Kidney (tissue), 14 donors: Measurements from ENCODE around the gene TBC1D10A. TPM values are rescaled to one million over a fixed set of nuclear protein-coding genes. Genes with fewer than 3 reads are reported as not detected.
A peak's percentile ranks its signal among the peaks of the same experiment; 100 is the strongest.

ENCODE experiments used
- DNase-seq, 5 donors: peaks; one replicate each; pipeline ENCODE4 v3.0.0-alpha.2; 2013 to 2020
- FAIRE-seq: peaks from 2 replicates; lab custom pipeline; 2012; peaks lifted over from hg19 to GRCh38; lab: Jason Lieb, UNC
- H3K27ac ChIP-seq, 2 donors: one replicate each; pipeline ENCODE4 v1.7.0; 2013; ENCODE audit warnings: low read depth in 2 of 2, low read length in 2 of 2, inconsistent platforms in 1 of 2
- H3K27me3 ChIP-seq: one replicate; pipeline ENCODE4 v1.7.1; 2013; ENCODE audit warnings: low read length, inconsistent platforms; ENCODE audit not compliant: control insufficient read depth, insufficient read depth
- H3K36me3 ChIP-seq, 3 donors: one replicate each; pipeline versions ENCODE4 v1.7.0 to v1.7.1; 2013; ENCODE audit warnings: low read length in 3 of 3, control low read depth in 1 of 3, inconsistent platforms in 1 of 3; ENCODE audit not compliant: insufficient read depth in 3 of 3, control insufficient read depth in 2 of 3
- H3K4me1 ChIP-seq, 3 donors: one replicate each; pipeline versions ENCODE4 v1.7.0 to v1.7.1; 2013; ENCODE audit warnings: low read length in 3 of 3, inconsistent platforms in 1 of 3, low read depth in 1 of 3; ENCODE audit not compliant: control insufficient read depth in 2 of 3, insufficient read depth in 2 of 3
- H3K4me3 ChIP-seq, 3 donors: one replicate each; pipeline versions ENCODE4 v1.7.0 to v1.8.1; 2013; ENCODE audit warnings: low read length in 3 of 3, control low read depth in 1 of 3, inconsistent platforms in 1 of 3
- H3K9ac ChIP-seq, 3 donors: one replicate each; pipeline versions ENCODE4 v1.7.0 to v1.7.1; 2013; ENCODE audit warnings: low read length in 3 of 3, control low read depth in 1 of 3, inconsistent platforms in 1 of 3
- H3K9me3 ChIP-seq, 3 donors: one replicate each; pipeline versions ENCODE4 v1.7.0 to v1.7.1; 2013; ENCODE audit warnings: low read length in 3 of 3, control low read depth in 1 of 3, inconsistent platforms in 1 of 3; ENCODE audit not compliant: control insufficient read depth in 2 of 3, insufficient read depth in 1 of 3
- intact Hi-C: fragments of 100-400 bp; cut with DNase I; formaldehyde crosslinking; loops from one replicate; pipeline ENCODE4 v1.11.1; 2022
- polyA plus RNA-seq: library from polyadenylated mRNA; stranded (reverse); fragments of 350-450 nt; fragmentation: Illumina TruSeq; extraction: RNeasy Lipid Tissue Mini Kit (QIAGEN cat#74804); gene quantifications from one replicate; pipeline ENCODE4 v1.2.3, GENCODE V29; 2014; ENCODE audit warnings: low read depth, low replicate concordance; ENCODE audit not compliant: insufficient read depth
- total RNA-seq: library from RNA; stranded (reverse); fragmentation: NEBNext Ultra II Directional; extraction: Animal tissue kit (Norgen Biotek cat#: 25700); gene quantifications from one replicate; pipeline ENCODE4 v1.2.1, GENCODE V29; 2021
- TF ChIP-seq, protein P1 (sequence below): IDR thresholded peaks from 3 replicates; pipeline ENCODE4 v1.5.1; 2012; ENCODE audit warnings: mild to moderate bottlenecking, moderate library complexity, borderline replicate concordance; ENCODE audit not compliant: insufficient read depth; ENCODE audit errors: extremely low read depth
- donor health status: control.
- donor health status: control.
- donor health status: control.
- donor health status: control.
- donor health status: control.
- donor health status: DM: yes; HTN: yes; CAD: no.
- donor health status: Normal renal cell carcinoma (clear cell type).

TBC1D10A gene
- total and polyA plus RNA-seq, 2 donors from 2014 or later: 31.0 to 34.5 TPM

DNA sequence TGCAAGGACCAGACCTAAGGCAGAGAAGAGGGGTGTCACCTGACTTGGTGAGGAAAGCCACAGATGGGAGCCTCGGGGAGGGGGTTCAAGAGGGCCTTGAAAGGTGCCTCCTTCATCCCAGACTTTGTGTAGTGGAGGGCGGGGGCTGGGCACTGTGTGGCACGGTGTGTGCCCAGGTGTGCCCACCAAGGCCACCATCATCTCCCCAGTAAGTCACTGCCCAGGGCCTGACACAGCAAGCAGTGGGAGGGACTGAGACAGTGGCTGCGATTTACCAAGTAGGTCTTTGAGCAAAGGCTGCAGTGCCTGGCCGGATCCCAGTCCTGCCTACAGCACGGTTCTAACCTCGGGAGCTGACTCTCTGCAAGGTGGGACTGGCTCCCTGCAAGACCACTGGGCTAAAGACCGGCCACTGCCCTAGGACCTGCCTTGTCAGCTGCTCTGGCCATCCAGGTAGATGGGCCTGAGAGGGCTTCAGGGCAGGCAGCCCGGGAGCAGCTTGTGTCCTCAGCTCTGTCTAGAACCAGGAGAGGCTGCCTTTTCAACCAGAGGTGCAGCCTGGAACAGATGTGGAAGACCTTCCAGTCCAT, 61.5 kb downstream of the TBC1D10A start:
- DNase-seq (peak in 1 of 5 donors; percentile 66), FAIRE-seq (no peak)
- Histone ChIP-seq H3K27ac (peak overlapping the region in 1 of 2 donors; percentile 70), H3K36me3 (no peaks in the 10 kb centered on the region), H3K9me3 (no peaks in the 10 kb centered on the region), H3K4me3 (no peak overlapping the region), H3K9ac (no peak overlapping the region), H3K27me3 (no peaks in the 10 kb centered on the region), H3K4me1 (peaks cover 0 to 4% (median 0%) of the 10 kb centered on the region in 3 donors)
- intact Hi-C loops: loop anchor here (5.0 kb wide), 1 partner anchor 122 kb away; the partner anchor contains the start of gene RNF215
- TF ChIP-seq, protein P1, sequence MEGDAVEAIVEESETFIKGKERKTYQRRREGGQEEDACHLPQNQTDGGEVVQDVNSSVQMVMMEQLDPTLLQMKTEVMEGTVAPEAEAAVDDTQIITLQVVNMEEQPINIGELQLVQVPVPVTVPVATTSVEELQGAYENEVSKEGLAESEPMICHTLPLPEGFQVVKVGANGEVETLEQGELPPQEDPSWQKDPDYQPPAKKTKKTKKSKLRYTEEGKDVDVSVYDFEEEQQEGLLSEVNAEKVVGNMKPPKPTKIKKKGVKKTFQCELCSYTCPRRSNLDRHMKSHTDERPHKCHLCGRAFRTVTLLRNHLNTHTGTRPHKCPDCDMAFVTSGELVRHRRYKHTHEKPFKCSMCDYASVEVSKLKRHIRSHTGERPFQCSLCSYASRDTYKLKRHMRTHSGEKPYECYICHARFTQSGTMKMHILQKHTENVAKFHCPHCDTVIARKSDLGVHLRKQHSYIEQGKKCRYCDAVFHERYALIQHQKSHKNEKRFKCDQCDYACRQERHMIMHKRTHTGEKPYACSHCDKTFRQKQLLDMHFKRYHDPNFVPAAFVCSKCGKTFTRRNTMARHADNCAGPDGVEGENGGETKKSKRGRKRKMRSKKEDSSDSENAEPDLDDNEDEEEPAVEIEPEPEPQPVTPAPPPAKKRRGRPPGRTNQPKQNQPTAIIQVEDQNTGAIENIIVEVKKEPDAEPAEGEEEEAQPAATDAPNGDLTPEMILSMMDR: no peak

DNA sequence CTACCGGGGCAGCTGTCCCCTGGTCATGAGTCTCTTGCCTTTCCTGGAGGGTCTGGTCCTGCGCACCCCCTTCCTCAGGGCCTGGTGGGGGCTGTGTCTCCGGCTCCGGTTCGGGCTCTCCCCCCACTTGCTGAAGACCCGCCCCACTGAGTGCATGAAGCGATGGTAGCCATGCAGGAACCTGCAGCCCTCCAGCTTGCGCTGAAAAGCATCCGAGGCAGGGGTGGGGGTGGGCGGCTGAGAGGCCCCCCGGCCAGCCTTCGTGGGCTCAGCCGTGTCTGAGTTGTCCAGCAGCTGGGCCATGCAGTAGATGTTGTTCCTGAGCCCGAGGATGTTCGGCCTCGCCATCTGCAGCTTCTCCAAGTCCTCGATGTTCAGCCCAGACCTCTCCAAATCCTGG, 62.9 kb downstream of the TBC1D10A start:
- no peaks in the 10 kb centered on the region for H3K9me3 ChIP-seq
- H3K27ac ChIP-seq: no peak overlapping the region
- TF ChIP-seq, protein P1: no peak
- H3K27me3 ChIP-seq: no peaks in the 10 kb centered on the region
- H3K4me3 ChIP-seq: no peak overlapping the region
- no peak overlapping the region for H3K9ac ChIP-seq
- intact Hi-C loops: no loop called here
- no peaks in the 10 kb centered on the region for H3K36me3 ChIP-seq
- no peak for FAIRE-seq
- DNase-seq: no peak
- H3K4me1 ChIP-seq: peaks cover 0 to 4% (median 0%) of the 10 kb centered on the region in 3 donors

DNA sequence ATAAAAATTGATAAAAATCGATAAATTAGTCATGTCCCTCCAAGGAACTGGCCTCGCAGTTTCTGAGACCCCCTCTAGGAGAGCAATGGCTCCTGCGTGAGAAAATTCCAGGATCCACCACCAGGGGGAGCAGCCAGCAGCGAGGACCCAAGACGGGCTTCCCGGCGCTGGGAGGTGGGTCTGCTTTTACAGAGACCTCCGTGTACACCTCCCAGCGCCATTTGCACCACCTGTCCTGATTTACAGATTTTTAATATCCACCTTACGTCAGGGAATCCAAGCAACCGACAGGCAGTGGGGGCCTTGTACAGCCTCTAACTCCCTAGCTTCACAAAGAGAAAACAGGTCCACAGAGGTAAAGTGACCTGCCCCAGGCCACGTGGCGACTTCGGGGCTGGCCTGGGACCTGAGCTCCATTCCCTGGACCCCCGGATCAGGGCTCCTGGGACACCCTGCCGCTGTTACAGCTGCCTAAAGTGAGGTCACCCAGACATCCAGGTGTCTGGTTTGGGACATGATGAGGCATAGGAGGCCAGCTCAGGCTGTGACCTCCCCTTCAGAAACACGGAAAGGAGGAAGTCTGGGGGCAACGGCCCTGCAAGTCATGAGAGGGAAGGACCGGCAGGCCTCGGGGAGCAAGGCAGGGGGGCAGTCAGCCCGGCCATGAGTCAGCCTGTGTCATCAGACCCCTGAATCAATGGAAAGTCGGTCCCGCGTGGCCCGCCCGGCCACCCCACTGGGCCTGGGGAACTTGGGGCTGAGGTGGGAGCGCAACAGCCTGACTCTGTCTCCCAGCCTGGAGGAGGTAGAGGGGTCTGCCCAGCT, 63.6 kb downstream of the TBC1D10A start:
- DNase-seq (peak; percentile 81 to 89 (median 87)), FAIRE-seq (no peak)
- Histone ChIP-seq H3K4me1 (peaks cover 0 to 4% (median 0%) of the 10 kb centered on the region in 3 donors), H3K9me3 (no peaks in the 10 kb centered on the region), H3K27ac (no peak overlapping the region), H3K36me3 (no peaks in the 10 kb centered on the region), H3K4me3 (peak overlapping the region in 2 of 3 donors; percentile 18 to 57), H3K27me3 (no peaks in the 10 kb centered on the region), H3K9ac (peak overlapping the region in 1 of 3 donors; percentile 26)
- intact Hi-C loops: no loop called here
- TF ChIP-seq, protein P1: peak; percentile 93
